HG02943 (cell line): Measurements from ENCODE around the gene ARHGEF4.

ENCODE experiments used
- ATAC-seq: cut with Tn5 transposase; IDR thresholded peaks from one replicate; pipeline ENCODE4 v1.9.1; 2021; ENCODE audit warnings: mild to moderate bottlenecking, low read depth, moderate library complexity; ENCODE audit not compliant: unreplicated experiment

ARHGEF4 gene

DNA sequence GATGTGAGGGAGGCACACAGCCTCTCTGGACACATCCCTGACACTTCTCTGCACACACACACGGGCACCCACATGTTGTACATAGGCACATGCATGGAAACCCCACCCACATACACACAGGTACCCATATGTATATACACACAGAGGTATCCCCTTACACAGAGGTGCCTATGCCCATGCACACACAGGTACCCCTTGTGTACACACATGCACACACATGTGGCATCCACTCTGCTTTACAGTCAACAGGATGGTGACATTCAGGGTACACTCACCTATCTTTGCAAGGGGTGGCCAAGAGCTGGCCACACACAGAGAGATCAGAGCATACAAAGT, 197.0 kb downstream of the ARHGEF4 start:
- no peak for ATAC-seq

DNA sequence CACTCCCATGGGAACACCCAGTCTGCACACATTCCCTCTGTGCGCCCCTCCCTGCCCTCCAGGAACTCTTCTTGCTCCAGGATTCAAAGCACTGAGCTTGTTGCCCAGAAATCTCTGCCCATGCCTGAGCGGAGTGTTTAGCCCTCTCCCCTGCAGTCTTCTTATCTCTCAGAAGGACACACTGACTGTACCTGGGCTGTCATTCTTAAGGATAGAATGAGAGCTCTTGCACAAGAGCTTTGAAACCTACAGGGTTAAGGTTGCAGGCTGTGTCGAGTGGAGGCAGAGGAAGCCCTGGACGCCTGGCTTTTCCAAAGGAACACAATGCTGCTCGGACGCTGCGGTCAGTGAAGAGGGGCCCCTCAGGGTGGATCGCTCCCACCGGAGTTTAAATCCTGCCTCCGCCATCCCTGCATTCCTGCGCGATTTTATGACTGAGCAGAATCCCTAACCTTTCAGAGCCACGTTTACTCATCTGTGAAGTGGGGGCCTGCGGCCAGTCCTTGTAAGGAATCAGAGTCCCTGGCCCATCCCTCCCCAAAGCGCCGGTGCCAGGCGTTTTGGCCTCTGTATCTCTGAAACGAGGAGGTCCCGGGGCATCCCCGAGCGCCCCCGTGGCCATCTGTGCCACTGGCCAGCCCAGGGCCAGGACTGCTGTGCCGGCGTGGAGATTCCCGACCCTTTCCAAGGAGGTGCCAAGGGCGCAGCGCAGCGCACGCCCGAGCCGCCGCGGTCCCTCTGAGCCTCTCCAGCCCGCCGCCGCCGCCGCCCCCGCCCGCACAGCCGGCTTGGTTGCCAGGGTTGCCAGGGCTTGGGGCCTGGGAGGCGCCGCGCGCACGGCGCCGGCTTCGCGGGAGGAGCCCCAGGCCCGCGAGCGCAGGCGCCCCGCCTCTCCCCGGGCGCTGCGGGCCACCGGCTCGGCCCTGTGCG, 197.7 kb downstream of the ARHGEF4 start:
- no peak for ATAC-seq

DNA sequence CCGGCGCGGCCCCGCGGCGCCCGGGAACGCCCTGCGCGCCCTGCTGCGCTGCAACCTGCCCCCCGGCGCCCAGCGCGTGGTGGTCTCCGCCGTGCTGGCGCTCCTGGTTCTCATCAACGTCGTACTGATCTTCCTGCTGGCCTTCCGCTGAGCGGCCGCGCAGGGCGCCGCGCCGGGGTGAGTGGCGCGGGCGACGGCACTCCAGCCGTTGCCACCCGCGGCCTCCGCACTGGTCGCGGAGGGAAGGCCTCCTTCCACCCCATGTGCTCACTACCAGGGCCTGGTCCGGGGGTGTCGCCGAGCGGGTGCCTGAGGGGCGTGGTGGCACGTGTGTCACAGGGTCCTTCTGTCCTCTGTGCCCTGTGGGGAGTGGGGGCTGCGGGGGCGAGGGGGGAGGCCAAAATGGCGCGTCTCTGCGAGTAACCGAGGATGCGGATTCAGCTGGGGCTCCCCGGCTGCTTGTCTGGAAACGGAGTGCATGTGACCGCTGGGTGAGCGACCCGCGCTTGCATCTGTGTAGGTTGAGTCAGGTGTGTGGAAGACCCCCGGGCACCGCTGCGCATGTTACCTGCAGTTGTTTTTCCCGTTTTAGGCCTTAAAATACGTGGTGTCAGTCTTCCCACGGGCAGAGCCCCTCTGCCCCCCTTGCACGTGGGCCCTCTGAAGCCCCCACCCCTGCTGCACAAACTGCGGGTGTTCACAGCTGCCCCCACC, 198.6 kb downstream of the ARHGEF4 start:
- ATAC-seq: no peak

DNA sequence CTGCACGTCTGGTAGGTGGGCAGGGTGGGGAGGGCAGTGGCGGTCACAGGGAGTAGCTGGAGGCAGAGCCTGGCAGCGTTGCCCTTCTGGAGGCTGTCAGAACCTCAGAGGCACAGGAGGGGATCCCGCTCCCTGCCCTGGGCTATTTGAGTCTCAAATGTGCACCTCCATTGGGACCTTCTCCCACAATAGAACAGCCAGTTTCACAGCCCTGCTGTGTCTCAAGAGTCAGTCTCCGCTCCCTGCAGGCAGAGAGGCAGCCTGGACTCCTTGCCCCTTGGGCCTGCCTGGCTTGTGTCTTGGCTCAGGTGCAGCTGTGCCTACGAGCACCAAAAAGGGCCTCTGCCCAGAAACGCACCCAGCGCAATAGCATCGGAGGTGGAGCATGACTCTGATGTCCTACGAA, 199.1 kb downstream of the ARHGEF4 start:
- ATAC-seq: no peak

DNA sequence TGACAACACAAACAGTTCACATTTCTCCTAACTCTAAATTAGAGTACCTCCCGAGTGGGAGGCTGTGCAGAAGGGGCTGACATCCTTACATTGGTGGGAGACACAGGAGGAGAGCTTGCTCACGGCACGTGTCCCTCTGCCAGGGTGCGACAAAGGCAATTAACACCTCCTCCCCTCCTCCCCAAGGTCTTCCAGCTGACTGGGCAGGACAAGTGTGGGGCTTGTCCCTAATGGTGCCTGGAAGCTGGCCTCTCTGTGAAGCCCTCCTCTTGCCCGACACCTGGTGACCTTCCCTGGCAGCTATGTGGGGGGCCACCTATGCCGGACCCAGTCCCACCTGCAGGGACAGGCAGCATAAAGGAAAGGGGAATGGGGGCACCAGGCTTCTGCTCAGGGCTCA, 199.6 kb downstream of the ARHGEF4 start:
- no peak for ATAC-seq

DNA sequence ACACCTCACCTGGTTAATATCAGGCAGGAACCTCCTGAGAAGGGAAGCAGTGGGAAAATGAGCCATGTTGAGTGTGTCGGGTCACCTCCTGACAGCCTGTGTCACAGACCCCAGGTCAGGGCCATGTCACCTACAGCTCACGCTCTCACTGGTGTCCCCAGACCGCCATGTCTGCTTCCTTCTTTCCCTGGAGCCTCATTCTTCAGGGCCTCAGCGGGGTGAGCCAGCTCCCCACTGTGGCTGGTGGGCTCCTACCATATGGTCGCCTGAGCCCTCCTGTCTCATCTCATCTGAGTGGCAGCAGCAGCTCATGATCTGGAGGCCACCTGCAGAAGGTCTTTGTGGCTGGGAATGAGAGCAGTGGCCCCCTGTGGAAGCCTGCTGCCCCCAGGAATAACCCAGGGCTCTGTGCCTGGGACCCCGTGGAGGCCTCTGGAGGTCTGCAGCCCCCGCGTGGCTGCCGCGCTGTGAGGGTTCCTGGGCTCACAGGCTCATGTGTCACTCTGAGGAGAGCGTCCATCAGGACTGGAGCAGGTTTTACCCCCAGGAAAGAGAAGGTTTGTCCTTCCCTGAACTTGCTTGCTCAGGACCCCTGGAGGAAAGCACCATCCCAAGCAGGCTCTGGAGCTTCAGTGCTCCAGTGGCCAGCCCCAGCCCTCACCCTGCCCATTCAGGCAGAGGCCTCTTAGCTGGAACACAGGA, 200.1 kb downstream of the ARHGEF4 start:
- no peak for ATAC-seq

DNA sequence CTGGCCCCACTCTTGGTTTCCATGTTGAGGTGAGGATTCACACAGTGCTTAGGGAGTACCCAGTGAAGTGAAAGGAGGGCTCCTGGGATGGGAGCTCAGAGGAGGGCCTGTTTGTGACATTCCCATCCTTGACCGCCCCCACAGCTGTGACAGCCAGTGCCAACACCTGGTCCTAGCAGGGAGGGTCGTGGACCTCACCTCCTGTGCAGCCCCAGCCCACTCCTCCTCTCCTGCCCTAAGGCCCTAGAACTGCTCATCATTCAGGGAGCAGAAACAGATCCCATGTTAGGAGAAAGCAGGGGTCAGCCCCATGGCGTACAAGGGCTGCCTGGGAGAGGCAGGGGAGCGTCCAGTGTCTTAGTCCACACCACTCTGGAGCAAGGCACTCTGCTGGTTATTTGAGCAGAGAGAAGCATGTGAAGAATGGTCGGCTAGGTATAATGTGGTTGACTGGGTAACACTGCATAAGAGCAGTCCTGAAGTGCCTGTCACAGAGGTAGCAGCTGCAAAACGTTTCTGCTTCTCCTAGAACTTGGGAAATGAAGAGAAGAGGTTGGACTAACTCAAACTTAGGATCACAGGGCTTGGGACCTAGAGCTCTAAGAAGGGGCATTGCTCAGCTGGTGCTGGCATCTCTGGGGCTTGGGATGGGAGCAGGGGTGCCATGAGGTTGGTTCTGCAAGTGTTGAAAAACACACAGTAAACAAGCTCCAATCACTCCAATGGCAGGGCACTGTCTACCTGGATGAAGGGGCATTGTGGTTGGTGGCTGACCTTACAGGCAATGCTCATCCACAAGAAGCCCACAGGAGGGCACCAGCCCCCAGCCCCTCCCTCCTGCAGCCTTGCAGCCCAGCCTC, 200.9 kb downstream of the ARHGEF4 start:
- ATAC-seq: no peak

DNA sequence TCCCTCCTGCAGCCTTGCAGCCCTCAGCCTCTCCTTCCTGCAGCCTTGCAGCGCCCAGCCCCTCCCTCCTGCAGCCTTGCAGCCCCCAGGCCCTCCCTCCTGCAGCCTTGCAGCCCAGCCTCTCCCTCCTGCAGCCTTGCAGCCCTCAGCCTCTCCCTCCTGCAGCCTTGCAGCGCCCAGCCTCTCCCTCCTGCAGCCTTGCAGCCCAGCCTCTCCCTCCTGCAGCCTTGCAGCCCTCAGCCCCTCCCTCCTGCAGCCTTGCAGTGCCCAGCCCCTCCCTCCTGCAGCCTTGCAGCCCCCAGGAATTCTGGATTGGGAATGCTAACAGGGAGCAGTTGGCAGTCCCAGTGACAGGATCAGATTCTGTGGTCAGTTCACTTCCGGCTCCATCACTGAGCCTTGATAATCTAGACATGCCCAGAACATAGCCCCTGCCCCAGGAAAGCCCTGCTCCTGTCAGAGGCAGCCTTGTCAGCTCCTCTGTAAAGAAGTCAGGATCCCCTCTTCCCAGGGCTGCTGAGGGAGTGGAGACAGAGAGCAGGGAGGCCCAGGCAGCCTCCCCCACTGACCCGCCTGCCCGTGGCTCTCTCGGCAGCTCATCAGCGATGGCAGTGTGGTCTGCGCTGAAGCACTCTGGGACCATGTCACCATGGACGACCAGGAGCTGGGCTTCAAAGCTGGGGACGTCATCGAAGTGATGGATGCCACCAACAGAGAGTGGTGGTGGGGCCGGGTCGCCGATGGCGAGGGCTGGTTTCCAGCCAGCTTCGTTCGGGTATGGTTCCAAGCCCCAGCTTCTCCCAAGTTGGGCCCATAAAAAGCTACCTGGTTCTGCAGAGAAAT, 201.8 kb downstream of the ARHGEF4 start:
- no peak for ATAC-seq

DNA sequence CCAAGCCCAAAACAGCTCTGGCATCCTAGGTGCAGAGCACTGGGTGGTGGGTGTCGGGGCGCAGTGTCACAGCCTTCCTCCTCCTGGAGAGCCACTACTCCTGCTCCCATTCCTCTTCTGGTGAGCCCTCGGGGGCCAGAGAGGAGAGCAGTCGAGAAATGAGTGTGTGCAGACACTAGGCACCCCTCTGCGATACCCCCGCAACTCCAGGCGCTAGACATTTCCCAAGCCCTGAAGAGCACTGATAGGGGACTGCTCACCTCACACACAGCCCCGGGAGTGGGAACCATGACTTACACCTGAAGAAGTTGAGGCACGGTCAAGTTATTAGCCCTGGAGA, 202.4 kb downstream of the ARHGEF4 start:
- no peak for ATAC-seq

DNA sequence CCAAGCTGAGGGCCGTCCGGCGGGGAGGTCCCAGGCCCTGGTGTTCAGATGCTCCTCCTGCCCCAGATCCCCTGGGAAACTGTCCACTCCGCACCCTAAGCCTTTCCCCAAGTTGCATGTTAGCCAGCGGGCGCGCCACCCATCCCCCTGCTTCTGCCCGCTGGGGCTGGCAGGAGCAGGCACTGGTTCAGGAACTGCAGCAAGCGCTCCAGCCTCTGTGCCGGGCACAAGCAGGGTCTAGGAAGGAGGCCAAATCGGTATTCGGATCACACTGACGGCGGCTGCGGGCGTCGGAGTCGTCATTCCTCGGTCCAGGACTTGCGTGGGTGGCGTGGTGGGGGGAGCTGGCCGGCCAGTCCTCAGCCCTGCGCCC, 202.8 kb downstream of the ARHGEF4 start:
- ATAC-seq: no peak

DNA sequence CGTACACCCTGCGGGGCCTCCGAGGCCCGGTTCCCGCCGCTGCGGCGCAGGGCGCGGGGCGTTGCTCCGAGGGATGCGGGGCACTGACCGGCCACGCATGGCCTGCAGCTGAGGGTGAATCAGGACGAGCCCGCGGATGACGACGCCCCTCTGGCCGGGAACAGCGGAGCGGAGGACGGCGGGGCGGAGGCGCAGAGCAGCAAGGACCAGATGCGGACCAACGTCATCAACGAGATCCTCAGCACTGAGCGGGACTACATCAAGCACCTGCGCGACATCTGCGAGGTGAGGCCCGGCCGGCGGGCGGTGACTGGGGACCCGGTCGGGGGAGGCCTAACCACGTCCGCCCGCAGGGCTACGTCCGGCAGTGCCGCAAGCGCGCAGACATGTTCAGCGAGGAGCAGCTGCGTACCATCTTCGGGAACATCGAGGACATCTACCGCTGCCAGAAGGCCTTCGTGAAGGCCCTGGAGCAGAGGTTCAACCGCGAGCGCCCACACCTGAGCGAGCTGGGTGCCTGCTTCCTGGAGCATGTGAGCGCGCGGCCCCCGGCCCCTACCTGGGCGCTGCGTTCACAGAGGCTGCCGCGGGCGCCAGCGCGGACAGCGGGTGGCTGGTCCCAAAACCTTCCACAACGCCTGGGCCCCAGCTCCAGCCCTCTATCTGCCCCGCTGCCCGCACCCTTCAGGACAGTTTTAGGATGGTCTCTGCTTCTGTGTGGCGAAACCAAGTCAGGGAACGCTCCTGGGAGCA, 203.4 kb downstream of the ARHGEF4 start:
- no peak for ATAC-seq

DNA sequence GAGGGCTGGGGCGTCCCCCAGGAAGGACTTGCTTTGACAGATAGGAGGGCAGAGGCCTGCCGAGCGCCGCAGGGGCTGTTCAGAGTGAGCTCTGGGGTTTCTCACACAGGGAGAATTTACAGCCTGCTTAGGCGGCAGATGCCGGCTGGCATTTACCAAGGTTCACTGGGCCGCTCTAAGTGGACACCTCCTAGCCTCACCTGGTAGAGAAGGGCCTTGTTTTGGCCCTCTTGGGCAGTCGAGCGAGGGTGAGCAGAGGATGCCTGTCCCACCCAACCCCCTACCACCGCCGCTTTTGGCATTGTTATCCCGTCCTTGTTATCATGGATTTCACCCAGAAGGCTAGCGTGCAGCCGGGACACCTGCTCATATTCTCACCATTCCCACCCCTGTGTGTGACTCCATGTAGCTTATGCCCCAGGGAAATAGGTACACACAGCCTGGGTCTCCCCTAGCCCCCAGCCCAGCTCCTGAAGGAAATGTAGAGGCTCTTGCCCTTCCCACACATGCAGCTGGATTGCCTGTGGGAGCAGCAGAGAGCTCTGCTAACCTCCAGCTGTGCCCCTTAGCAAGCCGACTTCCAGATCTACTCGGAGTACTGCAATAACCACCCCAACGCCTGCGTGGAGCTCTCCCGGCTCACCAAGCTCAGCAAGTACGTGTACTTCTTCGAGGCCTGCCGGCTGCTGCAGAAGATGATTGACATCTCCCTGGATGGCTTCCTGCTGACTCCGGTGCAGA, 204.1 kb downstream of the ARHGEF4 start:
- no peak for ATAC-seq

DNA sequence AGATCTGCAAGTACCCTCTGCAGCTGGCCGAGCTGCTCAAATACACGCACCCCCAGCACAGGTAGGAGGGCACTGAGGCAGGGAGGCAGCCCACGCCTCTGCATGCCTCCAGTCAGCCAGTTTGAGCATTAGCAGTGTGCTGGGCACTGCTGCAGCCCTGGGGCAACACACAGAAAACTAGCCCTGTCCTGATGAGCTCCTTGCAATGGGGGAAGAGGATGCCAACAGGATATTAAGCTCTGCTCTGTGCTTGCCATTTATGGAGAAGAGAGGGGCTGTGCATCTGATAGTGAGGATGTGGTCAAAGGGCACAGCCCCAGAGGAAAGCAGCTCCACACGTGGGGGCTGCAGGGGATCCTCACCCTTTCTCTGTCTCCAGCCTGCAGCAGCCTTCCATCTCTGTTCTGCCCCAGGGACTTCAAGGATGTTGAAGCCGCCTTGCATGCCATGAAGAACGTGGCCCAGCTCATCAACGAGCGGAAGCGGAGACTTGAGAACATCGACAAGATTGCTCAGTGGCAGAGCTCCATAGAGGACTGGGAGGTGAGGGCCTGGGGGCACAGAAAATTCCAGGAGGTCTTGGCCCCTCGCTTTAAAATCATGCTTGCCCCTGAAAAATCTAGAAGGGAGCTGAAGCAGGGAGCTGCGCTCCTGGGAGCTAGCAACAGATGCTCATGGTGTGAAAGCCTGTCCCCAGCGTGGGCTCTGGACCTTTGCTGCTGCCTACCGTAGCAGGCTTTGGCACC, 204.9 kb downstream of the ARHGEF4 start:
- ATAC-seq: no peak

DNA sequence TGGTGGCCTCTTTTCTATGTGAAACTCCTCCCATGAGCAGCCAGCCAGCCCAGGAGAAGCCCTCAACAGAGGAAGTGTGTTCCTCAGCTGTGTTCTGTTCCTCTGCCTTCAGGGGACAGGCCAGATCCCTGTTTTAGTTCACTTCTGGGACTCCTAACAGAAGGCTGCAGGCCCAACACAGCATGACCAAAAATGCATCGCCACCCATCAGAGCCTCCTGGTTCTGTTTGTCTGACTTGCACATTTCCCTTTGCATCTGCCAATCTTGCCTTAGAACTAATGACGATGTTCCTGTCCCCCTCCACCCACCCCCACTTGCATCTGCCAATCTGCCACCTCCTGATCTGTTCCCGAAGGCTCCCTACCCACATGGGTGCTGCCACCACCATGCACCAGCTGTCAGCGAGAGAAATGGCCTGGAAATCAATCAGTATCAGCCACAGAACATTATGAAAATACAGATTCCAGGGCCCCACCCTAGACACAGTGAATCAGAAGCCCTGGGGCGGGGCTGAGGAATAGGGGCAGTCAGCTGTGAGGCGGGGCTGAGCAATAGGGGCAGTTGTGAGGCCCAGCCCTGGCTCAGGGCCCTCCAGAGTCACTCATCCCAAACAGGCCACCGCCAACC, 205.5 kb downstream of the ARHGEF4 start:
- no peak for ATAC-seq

DNA sequence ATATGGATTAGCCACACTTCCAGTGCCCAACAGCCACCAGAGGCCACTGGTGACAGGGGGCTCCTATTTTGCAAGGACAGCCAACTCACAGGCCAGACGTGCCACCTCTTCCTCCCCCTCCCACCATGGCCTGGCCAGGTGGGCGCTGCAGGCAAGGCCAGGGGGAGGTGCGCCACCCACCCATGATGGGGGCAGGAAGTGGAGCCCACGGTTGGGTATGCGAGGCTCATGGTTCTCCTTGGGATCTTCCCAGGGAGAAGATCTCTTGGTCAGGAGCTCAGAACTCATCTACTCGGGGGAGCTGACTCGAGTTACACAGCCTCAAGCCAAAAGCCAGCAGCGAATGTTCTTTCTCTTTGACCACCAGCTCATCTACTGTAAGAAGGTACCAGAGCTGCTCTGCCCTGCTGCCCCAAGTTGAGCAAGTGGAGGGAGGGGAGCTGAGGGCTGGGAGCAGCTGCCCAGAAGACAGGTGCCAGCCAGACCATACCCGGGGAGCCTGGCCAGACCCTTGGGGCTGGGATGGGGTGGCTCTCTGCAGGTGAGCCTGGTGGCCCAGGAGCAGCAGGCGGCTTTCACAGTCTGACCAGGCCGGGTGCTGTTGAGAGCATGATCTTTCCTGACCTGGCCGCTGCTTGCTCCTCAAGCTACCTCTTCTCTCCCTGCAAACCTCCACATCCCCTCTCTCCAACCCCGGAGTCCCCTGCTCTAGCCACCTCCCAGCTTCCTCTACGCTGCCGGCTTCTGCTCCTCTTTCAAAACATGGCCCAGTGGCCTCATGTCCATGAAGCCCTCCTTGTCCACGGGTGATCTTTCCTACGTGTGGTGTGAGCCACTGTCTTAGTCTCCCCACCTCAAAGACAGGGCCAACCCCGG, 206.7 kb downstream of the ARHGEF4 start:
- ATAC-seq: no peak

DNA sequence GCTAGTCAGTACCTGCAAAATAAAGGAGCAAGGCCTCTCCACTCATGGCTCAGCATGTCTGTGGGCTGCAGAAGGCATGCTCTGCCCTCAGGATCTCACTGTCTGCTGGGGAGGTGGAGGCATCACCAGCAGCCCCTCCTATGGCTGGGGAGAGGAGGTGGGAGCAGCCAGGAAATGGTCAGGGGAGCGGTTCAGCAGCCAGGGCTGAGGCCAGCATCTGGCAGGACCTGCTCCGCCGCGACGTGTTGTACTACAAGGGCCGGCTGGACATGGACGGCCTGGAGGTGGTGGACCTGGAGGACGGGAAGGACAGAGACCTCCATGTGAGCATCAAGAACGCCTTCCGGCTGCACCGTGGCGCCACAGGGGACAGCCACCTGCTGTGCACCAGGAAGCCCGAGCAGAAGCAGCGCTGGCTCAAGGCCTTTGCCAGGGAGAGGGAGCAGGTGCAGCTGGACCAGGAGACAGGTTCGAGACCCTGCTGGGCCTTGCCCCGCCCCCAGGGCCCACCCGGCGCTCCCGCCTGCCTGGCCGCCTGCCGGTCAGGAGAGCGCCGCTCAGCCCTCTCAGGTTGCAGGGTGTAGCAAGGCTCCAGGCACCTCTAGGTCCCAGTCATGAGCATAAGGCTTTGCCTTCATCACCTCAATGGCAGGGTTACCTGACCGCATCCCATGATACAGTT, 207.5 kb downstream of the ARHGEF4 start:
- no peak for ATAC-seq
